CD4-positive, alpha-beta T cell treated with Interleukin-6 at 100 ng/mL for 8 hours (primary cell): Measurements from ENCODE around the gene CAB39L.

ENCODE experiments used
- DNase-seq: peaks from one replicate; pipeline ENCODE4 v3.0.0-alpha.2; 2020; ENCODE audit warnings: mixed read lengths, low spot score

CAB39L gene

DNA sequence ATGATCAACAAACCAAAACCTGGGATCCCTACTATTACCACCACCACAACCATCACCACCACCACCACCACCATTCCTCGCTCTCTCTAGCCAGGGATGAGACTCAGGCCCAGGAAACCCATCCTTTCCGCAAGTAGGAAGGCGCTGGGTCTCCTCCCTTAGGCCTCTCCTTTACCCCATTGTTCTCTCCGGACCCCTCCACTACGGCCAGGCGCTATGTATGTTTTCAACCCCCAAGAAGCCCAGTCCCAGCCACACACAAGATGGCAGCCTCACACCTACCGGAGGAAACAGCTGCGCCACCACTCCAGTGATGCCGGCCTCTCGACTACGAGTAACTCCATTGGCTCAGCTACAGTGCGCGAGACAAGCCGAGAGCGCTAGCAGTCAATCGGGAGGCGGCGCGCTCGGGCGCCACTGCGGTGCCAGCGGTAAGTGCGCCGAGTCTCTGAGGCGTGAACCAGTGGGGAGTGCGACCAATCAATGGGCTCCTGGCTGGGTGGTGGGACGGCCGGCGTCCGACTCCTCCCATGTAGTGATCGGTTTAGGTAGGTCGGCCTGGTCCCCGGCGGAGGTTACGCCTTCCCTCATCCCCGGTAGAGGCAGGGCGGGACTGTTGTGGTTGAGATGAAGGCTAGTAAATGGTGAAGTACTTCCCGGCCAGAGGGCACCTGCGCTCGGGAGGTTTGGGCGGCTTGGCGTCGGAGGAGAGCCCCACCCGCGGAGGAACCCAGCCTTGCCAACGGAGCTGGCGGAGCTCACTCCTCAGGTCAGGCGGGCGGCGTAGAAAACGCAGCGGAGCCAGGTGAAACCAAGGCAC, at the start of gene CAB39L, which contains the start of gene SETDB2:
Gene CAB39L (minus strand): TSS at position 361 of the 820 bp plus-strand sequence. CDS start 61,154 bp downstream, outside the sequence.
Gene SETDB2 (plus strand): TSS at position 571 of the 820 bp plus-strand sequence. CDS start 7,620 bp downstream, outside the sequence.
- peak; percentile 99 for DNase-seq

- DNase-seq = no peak
Measured at GRCh38 chr13:49488563-49488962, 44.7 kb upstream of the CAB39L start.

DNA sequence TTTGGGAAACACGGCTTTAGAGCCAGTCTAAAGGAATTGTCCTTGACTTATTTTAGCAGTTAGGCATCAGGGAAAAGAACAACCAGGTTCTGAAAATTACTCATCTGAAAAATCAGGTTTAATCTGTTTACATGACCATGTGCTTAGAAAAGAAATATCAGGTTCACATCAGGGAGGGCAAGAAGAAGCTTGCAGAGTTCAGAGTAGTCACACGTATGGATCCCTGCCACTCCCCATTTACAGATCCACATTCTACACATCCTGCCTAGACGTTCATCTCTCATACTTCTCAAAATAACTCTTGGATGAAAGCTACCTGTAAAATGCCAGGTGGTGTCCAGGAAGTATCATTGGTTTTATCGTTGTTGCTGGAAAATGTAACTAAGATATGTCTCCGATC, 37.9 kb upstream of the CAB39L start:
- DNase-seq = no peak

DNA sequence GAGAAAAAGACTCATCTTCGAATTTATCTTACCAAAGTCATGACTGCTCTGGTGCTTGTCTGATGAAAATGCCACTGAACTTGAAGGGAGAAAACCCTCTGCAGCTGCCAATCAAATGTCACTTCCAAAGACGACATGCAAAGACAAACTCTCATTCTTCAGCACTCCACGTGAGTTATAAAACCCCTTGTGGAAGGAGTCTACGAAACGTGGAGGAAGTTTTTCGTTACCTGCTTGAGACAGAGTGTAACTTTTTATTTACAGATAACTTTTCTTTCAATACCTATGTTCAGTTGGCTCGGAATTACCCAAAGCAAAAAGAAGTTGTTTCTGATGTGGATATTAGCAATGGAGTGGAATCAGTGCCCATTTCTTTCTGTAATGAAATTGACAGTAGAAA, 32.7 kb upstream of the CAB39L start:
- DNase-seq = no peak

- no peak for DNase-seq
Measured at GRCh38 chr13:49472186-49472585, 28.3 kb upstream of the CAB39L start.

- DNase-seq = no peak
Measured at GRCh38 chr13:49466292-49466838, 22.5 kb upstream of the CAB39L start.

GRCh38 chr13:49464621-49465325, 20.9 kb upstream of the CAB39L start:
- no peak for DNase-seq

DNA sequence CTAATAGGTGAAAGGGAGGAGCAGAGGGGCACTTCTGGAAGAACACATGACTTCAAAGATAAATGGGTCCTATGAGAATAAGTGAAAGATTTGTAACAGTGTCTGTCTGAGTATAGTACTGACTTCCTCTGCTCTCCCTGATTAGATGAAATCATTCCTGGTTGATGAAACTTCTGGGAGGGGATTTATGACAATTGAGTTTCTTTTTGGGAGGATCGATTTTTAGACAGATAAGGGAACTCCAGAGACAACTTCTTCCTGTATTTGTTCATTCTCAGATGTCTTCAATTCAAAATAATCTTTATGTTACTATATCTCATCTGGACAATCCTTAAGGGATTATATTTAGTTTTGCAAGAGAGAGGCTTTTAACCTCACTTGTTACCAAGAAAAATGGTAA, 20.2 kb upstream of the CAB39L start:
- DNase-seq = no peak

DNA sequence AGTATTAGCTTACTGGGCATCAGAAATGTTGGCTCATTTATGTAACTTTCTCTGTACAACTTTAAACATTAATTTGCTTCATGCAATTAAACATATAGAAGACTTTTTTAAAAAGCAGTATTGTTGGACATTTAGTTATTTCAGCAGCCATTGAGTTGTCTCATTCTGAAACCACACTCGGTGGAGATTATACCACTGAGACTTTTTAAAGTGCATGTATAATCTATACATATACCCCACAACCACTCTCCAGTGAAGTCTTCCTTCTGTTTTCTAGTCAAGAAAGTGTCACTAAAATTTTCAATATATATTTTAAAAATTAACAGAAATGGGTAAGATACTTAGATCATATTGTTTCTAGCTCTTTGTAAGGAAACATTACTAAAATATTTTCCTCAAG, 15.7 kb upstream of the CAB39L start:
- DNase-seq = no peak

DNA sequence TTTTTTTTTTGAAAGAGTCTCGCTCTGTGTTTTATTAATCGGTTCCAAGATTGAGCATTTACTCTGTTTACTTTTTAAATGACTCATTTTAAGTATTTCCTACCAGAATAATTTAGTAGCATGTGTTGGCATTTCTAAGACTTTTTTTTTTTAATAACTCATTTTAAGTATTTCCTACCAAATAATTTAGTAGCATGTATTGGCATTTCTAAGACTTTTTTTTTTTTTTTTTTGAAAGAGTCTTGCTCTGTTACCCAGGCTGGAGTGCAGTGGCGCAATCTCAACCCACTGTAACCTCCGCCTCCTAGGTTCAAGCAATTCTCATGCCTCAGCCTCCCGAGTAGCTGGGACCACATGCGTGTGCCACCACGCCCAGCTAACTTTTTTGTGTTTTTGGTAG, 13.4 kb upstream of the CAB39L start:
- no peak for DNase-seq

GRCh38 chr13:49456156-49456555, 12.3 kb upstream of the CAB39L start:
- DNase-seq = no peak

DNA sequence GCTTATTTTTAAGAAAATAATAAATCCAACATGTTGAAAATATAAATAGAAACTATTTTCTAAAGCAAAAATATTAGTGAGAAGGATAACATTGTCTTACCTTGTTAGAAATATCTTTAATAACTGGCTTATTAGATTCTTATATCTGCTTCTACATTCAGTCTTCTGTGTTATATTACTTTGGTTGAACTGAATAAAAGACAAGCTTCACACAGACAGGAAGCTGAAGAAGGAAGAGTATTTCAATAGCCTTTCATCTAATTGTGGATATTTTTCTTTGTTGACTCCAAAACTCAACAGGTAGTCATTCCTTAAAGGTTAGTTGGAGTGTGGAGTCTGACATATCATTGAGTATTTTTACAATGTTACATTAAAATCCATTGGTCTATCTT, 11.1 kb upstream of the CAB39L start:
- DNase-seq = no peak

- peak; percentile 5 for DNase-seq
Measured at GRCh38 chr13:49454388-49455006, 10.6 kb upstream of the CAB39L start.

- DNase-seq = no peak
Measured at GRCh38 chr13:49453465-49453864, 9.6 kb upstream of the CAB39L start.

DNA sequence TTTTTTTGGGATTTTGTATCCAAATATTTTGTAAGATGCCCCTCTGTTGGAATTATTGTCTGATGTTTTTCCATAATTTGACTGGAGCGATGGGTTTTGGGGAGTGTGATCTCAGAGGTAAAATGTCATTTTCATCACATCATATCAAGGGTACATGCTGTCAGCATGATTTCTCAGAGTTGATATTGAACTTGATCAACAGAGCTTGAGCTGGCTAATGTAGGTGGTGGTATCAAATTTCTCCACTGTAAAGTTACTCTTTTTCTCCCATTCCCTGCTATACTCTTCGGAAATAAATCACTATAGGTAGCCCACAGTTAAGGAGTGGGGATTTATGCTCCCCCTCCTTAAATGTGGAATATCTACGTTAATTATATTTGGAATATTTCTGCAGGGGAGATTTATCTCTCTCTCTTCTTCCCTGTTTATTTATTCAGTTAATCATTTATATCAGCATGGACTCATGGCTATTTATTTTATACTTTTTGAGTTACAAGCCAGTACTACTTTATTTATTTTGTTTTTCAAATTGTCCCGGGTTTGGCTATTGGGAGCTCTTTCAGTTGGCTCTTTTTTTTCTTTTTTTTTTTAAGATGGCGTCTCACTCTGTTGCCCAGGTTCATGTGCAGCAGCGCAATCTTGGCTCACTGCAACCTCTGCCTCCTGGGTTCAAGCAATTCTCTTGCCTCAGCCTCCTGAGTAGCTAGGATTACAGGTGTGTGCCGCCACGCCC, 9.0 kb upstream of the CAB39L start:
- no peak for DNase-seq

DNA sequence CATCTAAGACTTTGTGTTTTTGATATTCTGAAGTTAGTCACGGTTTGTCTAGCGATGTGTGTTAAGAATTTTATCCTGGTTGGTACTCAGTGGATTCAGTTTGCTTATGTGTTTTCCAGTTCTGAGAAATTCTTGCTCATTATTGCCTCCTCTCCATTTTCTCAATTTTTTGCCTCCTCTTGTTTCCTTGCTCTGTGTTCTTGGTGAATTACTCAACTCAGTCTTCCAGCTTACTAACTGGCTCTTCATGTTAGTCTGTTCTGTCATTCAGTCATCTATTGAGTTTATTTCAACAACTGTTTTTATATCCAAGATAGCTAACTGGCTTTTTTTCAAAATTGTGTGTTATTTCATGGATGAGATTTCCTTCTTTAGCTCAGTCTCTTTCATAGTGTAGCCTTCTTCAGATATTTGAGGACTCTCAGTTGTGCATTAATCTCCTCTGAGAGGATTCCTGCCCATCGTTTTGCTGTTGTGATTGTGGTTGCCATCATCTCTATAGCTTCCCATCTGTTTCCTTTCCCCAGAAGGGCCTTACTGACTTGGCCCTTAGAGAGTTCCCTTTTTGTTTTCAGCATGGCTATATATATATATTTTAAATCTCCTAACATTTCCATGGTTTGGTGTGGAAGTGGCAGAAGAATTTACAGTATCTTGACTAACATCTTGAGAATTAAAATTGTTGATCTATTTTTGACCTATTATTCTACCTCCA, 6.4 kb upstream of the CAB39L start:
- no peak for DNase-seq

- DNase-seq = no peak
Measured at GRCh38 chr13:49448753-49449152, 4.9 kb upstream of the CAB39L start.

GRCh38 chr13:49446473-49446872, 2.6 kb upstream of the CAB39L start:
- no peak for DNase-seq

GRCh38 chr13:49444524-49445395, 896 bp upstream of the CAB39L start:
- DNase-seq = peak; percentile 42

- DNase-seq = peak; percentile 26
Measured at GRCh38 chr13:49443357-49443703, 534 bp downstream of the CAB39L start.
